Measurements from ENCODE around the gene ZFAND3.
"Not testable (repeated sequence)": the region's sequence is repeated elsewhere in the genome, so short reads cannot be mapped to it uniquely, and the experiment has no call there.

ZFAND3 gene

DNA sequence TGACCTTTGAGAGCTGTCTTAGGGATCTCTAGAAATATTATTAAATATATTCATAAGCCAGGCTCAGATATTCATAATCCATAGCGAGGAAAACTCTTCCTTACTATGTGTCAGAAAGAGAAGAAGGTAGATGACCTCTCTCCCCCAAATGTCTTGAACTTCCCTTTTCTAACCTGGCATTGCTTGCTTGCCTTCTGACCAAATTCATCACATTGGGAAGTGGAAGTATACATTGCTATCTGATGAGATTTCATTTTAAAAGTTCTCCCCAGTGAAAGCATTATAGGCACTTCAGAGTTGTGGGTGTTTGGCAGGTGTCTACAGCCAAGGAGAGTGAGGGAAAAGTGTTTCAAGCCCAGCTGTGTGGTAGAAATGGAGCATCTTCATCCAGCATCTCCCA lies 197.3 kb downstream of the ZFAND3 start:
- no peak for DNase-seq

DNA sequence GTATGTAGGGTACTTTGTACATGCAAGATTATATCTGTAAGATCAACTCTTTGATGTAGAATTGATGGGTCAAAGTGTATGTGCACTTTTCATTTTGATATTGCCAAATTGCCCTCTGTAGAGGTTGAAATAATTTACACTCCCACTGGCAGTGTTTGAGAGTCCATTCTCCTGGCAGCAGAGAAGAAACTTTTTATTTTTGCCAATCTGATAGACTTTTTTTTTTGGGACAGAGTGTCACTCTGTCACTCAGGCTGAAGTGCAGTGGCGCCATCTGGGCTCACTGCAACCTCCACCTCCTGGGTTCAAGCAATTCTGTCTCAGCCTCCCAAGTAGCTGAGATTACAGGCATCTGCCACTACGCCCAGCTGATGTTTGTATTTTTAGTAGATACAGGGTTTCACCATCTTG lies 199.2 kb downstream of the ZFAND3 start:
- DNase-seq = no peak

DNA sequence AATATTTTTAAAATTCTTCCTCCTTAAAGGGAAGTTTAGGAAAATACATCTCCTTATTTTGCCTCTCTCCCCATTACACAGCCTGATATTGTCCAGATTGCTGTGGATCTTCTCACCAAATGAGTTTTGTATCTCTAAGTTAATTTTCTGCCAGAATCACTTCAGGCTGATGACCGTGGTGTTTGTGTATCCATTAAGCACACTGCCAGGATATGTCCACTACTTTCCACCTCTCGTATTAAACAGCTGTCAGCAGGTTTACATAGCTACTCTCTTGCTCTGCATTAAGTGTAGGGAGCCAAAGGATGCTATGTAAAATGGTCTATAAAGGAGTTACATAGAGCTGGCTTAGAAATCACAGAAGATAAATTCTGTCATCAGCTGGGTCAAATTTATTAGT lies 201.1 kb downstream of the ZFAND3 start:
- peak; percentile 87 to 89 for DNase-seq

DNA sequence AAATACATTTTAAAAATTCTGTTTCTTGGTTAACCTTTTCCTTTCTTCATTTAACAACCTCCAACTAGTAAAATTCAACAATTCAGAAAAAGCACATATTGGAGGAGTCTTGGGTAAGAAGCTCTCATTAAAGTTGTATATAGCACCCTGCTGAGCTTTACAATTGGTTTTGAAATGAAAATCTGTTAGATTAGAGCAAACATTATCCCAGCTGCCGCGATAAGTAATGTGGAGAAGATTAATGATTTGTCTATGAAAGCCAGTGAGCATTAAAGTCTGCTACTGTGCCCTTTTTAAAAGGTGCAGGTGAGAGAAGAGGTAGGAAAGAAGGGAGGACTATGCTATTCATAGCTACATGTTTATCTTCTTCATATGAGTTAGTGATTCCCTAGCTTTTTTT lies 201.5 kb downstream of the ZFAND3 start:
- peak; percentile 90 to 91 for DNase-seq

DNA sequence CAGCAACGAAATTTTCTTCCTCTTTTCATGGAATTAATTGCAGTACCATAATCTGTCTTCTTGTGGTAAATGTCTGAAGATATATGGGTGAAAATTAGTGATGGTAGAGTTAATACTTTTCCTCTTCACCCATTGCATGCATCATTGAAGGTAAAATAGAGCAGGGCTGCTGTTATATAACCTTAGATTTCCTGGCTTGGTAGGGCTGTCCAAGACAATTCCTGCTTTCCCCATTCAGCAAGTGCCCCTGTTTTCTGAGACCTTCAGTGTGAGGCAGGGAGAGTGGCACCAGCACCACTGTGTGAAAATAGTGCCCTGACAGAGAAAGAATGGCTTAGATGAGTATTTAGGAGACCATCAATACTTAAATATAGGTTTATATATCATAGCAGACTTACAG lies 202.0 kb downstream of the ZFAND3 start:
- peak in 1 of 2 experiments; percentile 54 for DNase-seq

DNA sequence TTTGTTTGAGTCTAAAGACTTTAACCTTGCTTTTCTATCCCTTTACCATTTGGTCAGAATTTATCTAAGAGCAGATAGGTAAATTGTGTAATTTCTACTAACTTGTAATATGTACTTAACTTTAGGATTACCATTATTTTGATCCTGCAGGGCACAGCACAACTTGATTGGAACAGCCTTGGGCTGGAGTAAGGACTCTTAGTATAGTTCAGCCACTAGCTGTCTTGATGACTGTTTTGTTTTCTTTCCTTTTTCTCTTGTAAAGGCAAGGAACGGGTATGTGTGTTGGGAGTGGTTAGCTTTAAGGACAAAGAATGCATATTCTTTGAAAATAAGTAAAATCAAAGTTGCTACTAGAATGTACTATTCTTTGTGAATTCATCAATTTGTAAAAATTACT lies 203.2 kb downstream of the ZFAND3 start:
- no peak for DNase-seq

DNA sequence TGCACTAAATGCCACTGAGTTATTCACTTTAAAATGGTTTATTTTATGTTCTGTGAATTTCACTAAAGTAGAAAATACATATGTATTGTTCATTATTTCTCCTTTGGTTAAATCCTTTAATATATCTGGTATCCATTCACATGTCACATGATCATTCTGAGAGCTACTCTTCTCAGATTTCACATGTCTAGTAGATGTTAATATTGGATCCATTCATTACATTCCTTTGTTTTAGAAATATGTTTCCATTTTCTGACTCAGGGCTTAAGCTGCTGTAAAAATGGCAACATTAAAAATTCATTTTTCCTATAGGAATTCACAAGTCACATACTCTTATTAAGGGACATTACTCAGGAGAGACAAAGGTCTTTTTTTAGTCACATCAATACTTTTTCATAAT lies 205.4 kb downstream of the ZFAND3 start:
- DNase-seq = no peak

DNA sequence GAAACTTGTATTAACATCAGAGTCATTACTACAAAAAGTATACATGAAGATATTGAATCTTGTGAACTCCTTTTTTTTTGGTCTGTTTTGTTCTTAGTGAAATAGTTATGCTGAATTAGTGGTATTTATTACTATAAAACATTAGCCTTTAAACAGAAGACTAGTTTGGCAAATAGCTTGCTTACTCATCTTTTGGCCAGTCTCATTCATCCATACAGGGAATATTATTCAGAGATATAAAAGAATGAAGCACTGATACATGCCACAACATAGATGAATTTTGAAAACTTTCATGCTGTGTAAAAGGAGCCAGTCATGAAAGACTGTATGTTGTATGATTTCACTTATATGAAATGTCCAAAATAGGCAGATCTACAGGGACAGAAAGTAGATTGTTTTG lies 205.9 kb downstream of the ZFAND3 start:
- DNase-seq = no peak

DNA sequence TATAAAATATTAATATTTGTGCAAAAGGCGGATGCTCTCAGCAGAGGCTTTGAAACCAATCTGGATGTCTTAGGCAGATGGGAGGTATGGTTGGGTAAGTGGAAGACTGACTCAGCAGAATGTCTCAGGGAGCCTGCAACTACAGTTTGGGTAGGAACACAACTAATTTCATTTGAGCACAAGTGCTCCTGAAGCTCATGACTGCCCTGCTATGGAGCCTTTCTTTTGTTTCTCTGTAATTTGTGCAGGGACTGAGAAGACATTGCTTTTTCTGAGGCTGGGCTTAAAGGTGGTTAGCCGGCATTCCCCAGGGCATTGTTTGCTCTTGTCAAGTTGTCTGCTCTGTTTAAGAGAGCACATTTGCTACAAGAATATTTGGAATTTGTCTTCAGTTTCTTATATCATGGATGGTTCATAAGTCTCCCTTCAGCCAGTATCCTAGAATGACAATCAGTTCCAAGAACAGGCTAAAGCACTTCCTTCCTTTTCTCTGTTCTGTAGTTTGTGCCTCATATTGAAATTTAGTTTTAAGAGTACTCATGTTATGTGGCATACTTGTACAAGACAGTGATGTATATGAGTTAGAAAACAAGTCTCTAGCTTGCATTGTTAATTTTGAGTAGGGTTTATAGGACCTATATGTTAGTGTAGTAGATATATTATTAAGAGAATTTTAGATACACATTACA lies 208.3 kb downstream of the ZFAND3 start:
- no peak for DNase-seq

DNA sequence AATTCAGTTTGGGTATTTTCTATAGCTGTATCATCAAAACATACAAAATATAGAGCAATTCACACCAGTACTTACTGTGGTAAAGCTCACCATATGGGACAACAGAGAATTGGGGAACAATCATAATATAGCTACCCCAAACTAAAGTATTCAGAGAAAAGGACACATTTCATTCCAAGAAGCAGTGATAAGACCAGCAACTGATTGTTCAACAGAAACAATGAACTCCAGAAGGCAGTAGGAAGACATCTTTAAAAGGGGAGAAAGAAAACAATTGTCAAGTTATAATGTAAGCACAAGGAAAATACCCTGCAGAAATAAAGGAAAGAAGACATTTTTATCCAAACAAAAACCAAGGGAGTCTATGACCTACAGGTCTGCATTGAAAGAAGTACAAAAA lies 210.9 kb downstream of the ZFAND3 start:
- no peak for DNase-seq

DNA sequence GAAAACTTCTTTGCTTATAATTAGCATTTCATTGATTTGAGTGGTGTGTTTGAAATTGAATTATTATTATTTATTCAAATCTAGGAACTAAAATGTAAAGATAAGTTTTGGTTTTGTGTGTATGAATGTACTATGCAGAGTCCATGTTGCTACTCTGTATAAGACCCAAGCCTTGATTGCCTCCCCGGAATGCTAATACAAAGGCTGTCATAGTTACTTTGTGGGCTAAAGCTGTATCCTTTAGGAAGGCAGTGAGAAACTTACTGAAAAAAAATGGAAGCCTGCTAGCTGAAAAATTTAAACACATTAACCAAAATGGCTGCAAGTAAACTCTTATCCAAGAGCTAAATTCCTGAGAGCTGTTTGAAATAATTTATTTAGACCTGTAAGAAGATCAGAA lies 213.3 kb downstream of the ZFAND3 start:
- no peak for DNase-seq

DNA sequence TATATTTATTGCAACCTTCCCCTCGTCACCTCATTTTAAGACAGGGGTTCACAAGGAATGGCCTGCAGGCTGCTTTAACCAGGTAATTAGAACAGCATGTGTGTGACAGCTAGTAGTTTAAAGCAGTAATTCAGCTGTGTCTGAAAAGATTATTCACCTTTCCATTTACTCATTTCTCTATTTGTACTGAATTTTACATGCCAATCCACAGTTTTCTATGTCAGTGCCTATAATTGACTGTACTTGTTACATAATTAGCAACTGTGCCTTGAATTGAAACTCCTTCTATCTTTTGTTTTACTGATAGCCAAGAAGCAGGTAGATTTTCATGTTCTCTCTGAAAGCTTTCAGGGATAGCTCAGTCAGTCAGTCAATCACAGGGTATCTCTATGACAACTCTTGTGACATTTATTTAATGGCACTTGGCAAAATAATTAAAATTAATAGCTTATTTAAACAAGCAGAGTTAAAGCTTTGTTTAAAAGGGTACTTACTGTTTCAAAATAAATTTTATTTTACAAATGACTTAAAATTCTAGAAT lies 214.0 kb downstream of the ZFAND3 start:
- DNase-seq = no peak

DNA sequence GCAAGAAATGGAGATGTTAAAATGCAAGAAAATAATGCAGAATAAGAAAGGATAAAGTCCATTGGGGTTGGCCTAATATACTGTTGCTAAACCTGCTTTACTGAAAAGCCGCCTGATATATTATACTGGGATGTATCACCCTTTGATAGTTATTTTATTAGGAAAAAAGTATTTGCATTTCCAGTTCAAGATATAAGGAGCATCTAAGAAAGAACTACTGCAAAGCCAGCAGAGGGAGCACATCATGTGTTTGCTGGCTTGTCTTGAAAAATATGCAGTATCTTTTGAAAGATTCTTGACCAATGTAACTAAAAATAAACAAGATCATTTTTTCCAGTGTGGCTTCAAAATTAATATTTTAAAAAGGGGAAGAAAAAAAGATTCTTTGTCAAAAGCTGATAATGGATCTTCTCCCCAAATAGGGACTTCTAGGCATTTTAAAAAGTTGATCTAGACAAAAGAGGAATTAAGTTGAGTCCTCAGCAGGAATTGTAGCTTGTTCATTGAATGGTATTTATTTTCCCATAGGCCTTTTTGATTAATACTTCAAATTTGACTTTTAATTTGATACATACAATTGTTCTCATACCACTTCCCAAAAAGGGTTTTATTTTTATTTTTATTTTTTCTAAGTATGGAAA lies 214.9 kb downstream of the ZFAND3 start:
- no peak for DNase-seq

DNA sequence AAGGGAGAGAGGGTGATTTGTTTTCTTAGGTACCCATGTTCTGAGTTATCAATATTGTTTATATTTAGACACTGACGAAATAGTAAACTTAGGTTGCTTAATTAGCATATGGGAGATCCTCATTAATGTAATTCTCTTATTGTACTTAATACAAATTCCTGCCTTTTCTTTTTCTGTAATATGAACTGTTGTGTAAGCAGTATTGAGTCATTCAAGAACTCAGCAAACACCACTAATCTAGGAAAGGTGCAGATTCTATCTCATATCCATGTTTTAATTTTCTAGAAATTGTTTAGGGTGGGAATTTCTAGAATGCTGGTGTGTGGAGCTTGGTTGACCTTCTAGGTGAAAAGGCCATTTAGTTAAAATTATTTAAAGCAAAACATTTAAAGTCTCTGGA lies 216.0 kb downstream of the ZFAND3 start:
- DNase-seq = no peak

DNA sequence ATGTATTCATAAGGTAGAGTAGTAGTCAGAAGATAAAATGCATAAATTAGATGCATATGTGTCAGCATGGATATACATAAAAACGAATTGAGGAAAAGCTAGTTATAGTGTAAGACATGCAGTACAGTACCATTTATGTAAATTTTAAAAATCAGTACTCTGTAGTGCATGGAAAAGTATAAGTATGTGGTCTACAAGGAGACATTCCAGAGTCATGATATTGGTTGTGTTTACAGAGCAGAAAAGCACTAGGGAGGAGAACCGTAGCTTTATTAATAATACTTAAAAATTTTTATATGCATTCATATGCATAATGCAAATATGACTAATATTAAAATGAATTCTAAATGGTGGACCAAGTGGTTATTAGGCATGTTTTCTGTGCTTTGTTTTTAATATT lies 220.0 kb downstream of the ZFAND3 start:
- no peak for DNase-seq

DNA sequence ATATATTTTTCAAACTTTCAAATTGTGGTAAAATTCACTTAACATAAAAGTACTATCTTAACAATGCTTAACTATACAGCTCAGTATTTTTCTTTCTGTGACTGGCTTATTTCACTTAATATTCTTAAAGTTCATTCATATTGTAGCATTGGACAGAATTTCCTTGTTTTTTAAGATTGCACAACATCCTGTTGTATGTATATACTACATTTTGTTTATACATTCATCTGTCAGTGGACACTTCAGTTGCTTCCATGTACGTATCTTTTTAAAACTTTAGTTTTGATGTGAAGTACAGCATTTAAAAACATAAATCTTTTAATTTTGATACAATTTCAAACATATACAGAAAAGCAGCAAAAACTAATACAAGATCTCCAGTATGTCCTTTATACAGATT lies 220.7 kb downstream of the ZFAND3 start:
- DNase-seq = no peak

DNA sequence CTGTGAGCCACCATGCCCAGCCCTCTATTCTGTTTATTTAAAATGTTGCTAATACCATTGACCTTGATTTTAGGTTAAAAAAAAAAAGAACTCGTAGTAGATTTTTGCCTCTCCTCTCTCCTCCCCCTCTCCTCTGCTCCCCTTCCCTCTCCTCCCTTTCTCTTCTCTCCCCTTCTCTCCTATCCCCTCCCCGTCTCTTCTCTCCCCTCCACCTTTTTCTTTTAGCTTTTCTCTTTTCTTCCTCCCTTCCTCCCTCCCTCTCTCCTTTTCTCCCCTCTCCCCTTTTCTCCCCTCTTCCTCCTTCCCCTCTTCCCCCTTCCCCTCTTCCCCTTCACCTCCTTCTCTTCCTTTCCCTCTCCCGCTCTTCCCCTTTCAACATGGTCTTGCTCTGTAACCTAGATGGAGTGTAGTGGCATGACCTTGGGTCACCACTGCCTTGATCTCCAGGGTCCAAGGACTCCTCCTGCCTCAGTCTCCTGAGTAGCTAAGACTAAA lies 223.8 kb downstream of the ZFAND3 start:
- no peak for DNase-seq

DNA sequence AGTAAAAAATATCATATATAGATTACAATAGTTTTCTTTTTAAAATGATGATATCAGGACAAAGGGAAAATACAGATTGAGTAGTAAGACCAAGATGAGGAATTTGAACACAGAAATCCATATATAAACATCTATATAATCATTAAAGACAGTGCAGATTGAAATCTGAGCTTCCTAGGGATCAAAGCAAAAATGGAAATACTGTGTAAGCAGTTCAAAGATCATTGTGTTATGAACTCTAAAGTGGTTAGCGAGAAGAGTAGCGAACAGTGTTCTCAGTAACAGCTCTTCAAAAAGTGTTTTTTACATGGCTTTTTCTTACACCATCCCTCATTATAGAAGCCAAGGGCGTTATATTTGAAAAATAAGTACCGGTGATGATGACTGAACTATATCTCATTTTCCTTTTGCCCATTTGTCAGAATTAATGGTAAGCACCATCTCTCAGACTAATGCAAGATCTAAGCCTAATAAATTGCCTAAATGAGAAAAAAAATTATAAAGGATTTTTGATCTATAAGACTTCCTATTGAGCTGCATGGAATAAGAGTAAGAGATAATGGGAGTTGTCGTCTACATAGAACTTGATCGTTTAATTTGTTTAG lies 226.3 kb downstream of the ZFAND3 start:
- no peak for DNase-seq

DNA sequence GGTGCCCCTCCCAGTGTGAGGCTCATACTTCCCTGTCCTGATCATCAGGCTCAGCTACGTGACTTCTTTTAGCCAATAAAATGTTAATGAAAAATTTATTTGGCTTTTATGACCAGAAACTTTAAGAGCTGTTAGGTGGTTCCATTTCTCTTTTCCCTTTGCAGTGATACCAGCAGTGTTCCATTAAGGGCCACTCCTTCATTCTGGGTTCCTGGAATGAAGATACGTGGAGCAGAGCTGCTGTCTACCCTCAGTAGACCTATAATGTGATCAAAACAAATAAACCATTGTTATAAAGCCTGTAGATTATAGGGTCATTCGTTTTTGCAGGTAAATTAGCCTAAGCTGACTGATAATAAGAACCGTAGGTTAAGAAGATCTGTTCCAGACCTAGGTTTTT lies 228.0 kb downstream of the ZFAND3 start:
- DNase-seq = no peak

DNA sequence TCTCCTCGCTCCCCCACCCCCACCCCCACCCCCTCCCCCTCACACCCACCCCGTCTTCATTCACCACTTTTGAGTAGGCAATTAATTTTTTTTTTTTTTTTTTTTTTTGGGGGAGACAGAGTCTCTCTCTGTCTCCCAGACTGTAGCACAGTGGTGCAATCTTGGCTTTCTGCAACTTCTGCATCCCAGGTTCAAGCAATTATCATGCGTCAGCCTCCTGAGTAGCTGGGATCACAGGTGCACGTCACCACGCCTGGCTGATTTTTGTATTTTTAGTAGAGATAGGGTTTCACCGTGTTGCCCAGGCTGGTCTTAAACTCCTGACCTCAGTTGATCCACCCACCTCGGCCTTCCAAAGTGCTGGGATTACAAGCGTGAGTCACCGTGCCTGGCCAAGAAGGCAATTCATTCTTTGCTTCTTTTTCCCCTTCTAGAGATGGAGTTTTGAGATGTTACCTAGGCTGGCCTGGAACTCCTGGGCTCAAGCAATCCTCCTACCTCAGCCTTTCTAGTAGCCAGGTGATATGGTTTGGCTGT lies 230.4 kb downstream of the ZFAND3 start:
- not testable (repeated sequence) for DNase-seq

DNA sequence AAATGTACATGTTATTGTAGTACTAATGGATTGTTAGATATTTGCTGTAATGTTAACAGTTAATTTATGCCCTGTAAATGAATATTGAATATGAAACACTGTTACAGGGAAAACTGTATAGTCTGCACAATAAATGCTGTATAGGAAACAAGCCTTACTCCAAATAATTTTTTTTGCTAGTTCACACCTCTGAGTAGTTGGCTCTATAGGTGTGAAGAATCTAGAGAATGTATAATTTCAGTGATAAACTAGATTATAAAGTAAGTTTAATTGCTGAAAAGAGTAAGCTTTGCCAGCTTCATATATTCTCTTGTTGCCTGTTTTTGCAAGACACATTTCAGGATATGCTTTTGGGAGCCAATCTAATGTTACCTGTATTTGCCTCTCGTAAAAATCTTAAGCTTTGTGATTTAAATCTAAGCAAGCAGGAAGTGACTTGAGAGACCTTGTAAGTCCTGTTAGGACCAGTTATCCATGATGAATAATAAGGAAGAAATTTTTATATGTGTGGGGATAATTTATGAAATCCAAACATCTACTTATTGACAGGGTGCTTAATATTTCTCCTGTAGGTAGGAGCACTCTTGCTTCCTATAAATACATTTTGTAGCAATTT lies 232.4 kb downstream of the ZFAND3 start:
- no peak for DNase-seq

DNA sequence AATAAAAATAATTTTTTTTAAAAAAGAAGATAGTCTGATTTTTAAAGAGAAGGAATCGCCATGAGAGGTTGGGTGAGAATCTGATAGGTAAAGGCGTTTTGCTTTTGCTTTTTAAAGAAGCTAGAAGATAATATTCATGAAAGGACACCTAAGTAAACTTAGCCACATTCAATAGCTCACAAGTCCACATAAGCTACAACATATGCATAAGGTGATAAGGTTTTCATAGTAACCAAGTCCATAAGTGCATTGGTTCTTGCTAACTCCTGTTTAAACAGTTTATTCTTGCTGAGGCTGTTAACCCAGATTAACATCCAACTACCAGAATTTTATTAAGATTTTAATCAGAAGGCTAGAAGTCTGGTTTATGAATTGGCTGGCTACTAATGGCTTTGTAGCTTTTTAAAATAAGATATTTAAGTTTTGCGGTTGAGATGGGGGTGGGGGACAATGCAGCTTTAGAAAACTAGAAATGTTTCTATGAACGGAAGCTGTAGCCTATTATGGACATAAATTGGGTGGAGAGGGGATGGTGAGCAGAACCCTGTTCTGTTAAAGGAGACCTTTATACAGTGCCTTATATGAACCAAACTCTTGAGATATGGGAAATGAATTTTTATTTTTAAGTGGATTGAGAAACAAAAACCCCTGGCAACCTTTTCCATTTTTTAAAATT lies 235.1 kb downstream of the ZFAND3 start:
- no peak for DNase-seq

DNA sequence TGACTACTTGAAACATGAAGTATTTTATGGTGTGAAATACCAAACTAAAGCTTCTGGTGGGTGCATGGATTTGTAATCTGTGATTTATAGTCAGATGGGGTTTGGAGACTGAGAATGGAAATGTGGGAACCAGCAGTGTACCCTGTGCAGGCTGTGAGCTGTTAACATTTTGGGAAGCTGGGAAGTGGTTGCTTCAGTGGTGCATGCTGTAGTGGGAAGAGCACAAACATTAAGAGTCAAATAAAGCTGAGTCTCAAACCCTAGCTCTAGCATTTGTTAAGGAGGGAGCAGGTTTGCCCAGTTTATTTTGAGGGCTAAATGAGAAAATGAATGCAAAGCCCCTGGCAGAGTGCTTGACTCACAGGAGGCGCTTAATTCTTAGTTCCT lies 235.7 kb downstream of the ZFAND3 start:
- DNase-seq = no peak
